Stimulated activated CD8-positive, alpha-beta memory T cell treated with anti-CD3 and anti-CD28 coated beads, Interleukin-2, amount 100 ng/mL, for 1 hour (primary cell): ENCODE data around the gene CD46.
"Not testable (repeated sequence)": the region's sequence is repeated elsewhere in the genome, so short reads cannot be mapped to it uniquely, and the experiment has no call there.

ENCODE experiments used
- DNase-seq, 2 donors: peaks; one replicate each; pipeline ENCODE4 v3.0.0-alpha.2; 2020; ENCODE audit warnings: low read depth in 2 of 2

The CD46 gene

DNA sequence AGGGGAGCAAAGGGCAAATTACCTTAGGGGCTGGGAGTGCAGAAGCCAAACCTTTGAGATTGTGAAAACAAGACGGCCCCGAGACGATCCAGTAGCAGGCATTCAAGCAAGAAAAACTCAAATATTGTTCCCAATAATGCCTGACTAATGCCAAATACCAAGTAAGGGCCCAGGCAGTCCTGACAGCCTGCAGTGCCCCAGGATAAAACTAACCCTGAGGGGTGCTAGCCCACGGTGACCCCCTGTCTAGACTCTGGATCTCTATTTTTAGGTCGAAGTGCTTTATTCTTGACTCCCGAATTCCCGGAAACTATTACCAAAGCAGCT lies 428 bp upstream of the CD46 start:
- DNase-seq, result not testable (repeated sequence)

DNA sequence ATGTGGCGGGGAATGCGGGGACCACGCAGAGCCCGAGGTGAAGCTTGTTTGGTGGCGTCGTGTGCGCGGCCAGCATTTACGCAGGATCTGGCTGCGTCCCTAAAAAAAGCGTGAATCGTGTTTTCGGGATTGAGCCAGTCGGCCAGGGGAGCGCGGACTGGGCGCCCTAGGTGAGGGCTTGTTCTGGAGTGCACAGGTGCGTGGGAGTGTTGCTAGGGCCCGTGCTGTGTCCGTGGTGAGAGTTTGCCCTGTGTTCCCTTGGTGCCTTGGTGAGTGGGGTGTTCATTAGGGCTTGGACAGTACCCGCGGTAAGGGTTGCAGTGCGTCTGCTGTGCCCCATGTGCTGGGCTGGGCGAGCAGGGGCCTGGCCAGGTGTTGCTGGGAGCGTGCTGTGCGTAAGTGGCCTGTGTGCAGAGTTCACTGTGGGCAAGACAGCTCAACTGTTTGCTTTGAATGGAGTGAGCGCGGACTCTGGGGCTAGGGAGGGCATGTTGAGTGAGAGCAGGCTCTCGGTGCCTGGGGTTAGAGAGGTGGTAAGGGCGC lies 673 bp downstream of the CD46 start:
- DNase-seq, result no peak

DNA sequence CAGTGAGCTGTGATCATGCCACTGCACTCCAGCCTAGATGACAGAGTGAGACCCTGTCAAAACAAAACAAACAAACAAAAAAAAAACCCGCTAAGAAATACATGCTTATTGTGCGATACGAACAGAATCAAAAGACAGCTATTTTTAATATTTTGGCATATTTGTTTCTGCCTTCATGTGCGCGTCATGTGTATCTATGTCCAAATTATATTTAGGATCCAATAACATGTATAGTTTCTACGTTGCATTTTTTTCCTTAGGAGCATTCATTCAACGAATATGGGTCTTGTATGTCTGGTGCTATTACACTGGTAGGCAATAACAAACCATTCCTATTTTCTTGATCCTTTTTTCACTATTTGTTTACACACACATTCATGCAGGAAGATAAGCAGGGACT lies 1.8 kb downstream of the CD46 start:
- no peak for DNase-seq

DNA sequence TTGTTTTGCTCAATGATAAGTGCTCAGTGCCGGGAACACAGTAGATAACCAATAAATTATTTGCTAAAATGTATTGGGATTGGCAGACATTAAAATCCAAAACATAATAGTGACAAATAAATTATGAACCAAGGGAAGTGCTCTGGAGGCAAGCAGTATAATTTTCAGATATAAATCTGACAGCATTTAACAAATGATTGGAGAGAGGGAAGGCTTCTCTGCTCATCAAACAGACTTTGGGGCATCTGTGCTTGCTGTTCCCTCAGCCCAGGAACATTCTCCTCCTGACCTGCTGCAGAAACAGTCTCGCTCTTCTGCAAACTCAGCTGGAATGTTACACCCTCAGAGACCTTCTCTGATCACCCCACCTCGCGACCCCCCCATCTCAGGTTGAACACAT lies 2.2 kb downstream of the CD46 start:
- DNase-seq, result no peak

DNA sequence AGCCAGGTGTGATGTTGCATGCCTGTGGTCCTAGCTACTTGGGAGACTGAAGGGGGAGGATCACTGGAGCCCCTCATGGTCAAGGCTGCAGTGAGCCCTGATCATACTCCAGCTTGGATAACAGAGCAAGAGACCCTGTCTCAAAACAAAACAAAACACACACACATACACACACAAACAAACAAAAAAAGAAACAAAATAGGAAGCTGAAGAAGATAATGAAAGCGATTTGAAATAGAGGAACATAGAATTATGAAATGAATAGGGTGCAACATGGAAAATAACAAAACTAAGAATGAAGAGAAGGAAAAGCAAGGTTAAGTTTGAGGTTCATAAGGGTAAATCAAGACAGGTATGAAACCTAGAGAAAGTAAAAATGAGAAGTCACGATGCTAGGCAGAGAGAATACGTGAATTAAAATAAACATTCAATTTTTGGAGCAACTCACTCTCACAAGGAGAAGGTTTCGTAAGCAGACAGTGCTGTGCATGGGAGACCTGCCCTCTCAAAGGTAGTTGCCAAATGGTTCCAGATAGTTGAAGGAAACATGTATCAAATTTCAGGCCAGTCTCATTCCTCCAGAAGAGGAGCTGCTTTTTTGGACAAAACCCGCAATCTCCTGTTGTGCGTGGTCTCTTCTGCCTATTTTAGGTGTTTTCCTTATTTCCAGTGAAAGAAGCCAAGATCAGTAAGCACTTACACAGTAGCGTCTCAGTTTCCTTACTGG lies 3.3 kb downstream of the CD46 start:
- DNase-seq, result no peak

DNA sequence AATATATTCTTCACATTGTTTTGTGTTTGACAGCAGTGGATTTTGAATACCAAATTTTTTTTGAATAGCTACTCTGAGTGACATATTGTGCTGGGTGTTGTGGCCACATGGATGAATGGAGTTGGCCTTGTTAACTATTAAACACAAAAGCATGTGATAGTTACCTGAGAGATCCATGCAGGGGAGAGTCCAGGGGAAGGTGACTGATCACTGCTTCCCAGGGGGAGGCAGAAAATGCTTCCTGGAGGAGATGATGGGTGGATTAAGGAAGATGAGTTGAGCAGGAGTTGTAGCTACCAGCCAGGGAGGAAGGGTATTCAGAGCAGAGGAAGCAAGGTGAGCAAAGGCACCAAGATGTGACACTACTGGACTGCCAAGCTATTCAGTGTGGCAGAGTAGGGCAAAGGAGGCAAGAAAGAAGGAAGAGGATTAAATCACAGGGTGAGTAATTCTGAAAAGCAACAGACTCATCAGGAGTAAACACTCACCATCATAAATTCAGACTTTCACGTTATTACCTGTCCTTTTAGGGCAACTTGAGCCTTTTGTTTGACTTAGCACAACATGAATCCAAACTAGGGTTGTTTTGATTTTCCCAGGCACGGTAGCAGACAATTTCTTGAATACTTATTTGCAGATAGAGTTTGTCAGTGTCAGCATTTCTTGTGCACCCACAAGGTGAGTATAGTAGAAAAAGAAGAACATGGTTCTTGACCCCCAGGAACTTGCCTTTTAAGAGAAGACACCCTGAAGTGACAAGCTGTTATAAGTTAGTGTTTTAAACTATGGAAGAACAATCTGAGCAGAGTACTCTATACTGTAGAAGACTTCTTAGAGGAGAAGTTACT lies 4.2 kb downstream of the CD46 start:
- DNase-seq, result no peak

DNA sequence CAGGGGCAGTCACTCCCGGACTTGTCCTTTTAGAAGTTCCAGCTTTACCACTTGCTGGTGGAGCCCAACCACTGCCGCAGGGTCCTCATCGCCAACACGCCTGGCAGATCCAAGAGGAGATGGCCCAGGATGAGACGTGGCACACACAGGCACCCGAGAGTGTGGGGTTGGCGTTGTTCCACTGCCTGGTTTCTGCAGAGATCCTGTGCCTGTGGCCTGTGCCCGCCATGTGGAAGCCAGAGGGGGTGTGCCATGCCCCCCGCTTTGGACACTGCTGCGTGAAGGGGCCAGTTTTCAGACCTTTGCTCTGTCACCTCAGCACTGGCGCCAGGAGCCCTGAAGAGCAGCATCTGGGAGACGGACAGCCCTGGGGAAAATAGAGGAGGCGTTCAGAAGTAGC lies 10.8 kb downstream of the CD46 start:
- no peak for DNase-seq

DNA sequence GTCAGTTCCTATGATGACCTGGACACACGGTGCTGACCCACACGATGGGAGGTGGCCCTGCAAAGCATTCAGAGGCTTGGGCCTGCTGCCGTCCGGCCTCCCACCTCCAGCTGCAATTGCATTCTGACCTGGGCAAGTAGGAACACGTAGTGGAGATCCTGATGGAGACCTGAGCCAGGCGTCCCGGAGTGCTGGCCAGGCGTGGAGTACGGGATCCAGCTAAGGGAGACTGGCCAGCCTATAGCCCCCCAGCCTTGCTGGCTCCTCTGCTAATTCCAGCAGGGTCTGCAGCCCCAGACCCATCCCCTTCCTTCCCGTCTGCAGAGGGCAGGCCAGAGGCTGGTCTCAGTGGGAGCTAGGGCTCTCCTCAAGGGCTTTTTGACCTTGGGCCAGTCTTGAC lies 11.2 kb downstream of the CD46 start:
- no peak for DNase-seq

DNA sequence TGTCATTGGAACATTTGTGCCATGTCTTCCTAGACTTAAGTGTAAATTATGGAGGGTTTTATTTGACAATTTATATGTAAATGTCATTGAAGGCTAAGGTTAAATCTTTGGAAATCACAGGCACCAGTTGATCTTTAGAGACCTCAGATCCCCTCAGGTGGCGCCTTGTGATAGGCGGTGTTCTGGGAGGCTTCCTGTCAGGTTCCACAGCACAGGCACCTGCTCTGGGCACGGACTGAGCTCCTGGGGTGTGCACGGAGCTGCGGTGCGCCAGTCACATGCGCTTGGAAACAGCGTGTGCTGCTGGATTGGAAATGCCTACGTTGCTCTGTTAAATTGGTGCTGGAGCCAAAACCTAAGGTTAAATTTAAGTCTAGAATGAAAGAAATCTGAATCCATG lies 12.1 kb downstream of the CD46 start:
- DNase-seq, result no peak

DNA sequence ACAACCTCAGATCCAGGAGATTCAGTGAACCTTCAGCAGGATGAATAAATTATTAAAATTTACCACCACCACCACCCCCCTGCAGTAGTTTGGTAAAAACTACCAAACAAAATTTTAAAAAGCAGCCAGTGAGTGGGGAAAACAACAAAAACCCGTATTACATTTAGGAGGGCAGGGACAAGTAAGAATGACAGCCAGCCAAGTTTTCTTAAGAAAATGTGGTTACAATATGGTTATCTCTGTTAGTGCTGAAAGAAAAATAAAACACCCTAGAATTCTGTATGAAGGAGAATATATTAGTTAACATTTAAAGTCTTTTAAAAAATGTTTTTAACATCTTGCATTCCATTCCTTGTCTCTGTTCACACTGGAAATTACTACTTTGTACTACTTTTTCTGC lies 14.7 kb downstream of the CD46 start:
- DNase-seq, result no peak

DNA sequence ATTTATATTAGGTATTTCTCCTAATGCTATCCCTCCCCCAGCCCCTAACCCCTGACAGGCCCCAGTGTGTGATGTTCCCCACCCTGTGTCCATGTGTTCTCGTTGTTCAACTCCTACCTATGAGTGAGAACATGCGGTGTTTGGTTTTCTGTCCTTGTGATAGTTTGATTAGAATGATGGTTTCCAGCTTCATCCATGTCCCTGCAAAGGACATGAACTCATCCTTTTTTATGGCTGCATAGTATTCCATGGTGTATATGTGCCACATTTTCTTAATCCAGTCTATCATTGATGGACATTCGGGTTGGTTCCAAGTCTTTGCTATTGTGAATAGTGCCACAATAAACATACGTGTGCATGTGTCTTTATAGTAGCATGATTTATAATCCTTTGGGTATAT lies 18.7 kb downstream of the CD46 start:
- DNase-seq, result not testable (repeated sequence)

DNA sequence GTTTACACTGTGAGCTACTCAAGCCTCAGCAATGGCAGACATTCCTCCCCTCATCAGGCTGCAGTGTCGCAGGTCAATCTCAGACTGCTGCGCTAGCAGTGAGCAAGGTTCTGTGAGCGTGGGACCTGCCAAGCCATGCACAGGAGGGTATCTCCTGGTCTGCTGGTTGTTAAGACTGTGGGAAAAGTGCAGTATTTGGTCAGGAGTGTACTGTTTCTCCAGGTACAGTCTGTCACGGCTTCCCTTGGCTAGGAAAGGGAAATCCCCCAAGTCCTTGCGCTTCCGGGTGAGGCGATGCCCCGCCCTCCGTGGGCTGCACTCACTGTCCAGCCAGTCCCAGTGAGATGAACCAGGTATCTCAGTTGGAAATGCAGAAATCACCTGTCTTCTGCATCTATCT lies 24.2 kb downstream of the CD46 start:
- DNase-seq, result not testable (repeated sequence)

DNA sequence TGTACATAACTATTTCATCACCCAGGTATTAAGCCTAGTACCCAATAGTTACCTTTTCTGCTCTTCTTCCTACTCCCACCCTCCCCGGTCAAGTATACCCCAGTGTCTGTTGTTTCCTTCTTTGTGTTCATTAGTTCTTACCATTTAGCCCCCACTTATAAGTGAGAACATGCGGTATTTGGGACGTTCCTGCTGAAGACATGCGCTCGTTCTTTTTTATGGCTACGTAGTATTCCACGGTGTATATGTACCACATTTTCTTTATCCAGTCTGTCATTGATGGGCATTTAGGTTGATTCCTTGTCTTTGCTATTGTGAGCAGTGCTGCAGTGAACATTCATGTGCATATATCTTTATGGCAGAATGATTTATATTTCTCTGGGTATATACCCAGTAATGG lies 25.6 kb downstream of the CD46 start:
- DNase-seq, result not testable (repeated sequence)

DNA sequence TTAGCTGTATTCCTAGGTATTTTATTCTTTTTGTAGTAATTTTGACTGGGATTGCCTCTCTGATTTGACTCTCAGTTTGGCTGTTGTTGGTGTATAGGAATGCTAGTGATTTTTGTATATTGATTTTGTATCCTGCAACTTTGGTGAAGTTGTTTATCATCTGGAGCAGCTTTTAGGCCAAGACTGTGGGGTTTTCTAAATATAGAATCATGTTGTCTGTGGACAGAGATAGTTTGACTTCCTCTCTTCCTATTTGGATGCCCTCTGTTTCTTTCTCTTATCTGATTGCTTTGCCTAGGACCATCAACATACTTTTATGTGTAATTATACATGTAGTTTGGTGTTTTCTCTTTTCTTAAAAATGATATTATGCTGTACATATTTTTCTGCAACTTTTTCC lies 27.2 kb downstream of the CD46 start:
- DNase-seq, result no peak

DNA sequence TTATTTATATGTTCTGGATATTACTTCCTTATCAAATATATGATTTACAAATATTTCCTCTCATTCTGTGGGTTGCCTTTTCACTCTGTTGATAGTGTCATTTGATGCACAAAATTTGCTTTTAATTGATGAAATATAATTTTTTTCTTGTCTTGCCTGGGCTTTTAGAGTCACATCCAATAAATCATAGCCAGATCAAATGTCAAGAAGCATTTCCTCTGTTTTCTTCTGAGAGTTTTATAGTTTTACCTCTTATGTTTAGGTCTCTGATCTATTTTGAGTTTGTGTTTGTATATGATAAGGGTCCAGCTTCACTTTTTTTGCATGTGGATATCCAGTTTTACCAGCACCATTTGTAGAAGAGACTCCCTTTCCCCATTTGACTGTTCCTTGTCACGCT lies 29.5 kb downstream of the CD46 start:
- no peak for DNase-seq

DNA sequence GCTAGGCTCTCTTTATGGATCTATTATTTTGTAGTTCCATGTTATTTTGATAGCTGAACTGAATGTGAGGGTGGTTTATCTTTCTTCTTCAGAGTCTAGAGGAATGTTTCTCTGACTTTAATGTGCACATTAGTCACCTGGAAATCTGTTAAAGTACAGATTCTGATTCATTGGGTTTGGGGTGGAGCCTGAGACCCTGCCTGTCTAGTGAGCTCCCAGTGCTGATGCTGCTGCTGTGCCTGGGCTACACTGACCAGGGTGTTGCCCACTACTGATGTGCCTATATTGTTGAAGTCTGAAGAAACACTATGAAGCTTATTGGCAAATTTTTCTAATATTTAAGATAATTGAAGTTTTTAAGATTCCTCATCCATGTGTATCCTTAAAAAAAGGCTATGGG lies 35.9 kb downstream of the CD46 start:
- no peak for DNase-seq

DNA sequence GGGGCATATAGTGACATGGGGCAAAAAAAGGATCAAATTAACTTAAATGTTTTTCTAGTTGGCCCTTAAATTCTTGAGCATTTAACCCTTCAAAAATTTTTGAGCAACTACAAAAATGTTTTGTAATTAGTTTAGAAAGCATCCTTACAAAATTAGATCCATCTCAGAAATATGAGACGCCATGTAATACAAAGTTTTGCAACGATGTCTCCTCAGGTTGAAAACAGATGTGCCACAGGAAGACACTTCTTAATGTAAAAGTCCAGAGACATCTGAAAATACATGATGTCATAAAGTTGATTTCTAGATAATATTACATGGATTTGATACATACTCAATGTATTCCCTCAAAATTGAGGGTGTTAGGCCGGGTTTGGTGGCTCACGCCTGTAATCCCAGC lies 37.5 kb downstream of the CD46 start:
- DNase-seq, result no peak

DNA sequence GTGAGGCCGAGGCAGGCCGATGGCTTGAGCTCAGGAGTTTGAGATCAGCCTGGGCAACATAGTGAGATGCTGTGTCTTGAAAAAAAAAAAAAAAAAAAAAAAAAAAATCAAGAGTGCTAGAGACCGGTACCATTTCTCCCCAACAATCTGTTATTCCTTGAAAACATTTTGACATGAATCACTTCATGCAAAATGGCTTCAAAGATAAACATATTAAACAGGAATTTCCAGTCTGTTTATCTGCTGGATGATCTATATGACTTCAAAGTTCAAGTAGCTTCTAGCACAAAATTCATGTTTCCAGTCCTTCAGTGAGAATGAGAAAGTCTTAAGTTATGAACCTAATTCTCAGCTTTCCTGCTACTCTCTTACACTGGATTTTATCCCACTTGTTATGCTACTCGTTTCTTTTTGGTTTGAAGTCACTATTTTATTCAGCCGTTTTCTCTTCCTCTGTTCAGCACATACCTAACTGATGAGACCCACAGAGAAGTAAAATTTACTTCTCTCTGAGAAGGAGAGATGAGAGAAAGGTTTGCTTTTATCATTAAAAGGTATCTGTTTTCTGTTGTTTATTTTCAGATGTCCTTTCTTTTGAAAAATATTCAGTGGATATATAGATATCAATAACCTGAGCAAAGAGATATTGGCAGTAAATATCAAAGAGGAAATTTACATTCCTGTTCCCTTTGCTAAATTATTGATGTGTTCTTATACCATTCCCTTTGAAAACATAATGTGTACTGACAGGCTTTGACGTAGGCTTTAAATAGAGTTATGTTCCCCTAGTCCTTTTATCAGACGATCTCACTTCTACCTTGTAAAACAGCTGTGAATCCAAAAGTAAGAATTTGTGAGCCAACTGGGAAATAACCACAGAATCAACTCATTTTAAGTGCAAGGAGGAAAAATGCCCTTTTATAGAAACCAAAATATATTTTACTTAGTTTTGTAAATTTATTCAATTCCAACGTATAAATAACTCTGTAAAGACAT lies 38.2 kb downstream of the CD46 start:
- no peak for DNase-seq

DNA sequence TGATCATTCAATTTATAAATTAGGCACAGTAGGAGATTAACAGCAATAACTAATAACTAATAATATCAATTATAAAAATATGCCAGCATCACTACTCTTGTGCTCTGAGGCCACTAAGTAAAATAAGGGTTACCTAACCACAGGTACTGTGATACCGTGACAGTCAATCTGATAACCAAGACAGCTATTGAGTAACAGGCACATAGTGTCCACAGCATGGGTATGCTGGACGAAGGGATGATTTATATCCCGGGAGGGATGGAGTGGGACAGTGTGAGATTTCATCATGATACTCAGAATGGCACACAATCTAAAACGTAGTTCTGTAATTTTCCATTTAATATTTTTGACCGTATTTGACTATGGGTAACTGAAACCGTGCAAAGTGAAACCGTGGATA lies 39.4 kb downstream of the CD46 start:
- no peak for DNase-seq

DNA sequence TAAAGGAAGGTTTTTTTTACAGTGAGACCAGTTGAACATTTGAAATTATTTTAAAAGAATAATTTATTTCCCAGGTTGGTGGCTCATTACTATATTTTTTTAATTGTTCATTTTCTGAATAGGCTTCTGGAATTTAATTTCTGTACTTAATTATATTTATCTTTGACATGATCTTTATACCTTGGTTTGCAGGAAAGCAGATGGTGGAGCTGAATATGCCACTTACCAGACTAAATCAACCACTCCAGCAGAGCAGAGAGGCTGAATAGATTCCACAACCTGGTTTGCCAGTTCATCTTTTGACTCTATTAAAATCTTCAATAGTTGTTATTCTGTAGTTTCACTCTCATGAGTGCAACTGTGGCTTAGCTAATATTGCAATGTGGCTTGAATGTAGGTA lies 41.5 kb downstream of the CD46 start:
- no peak for DNase-seq

DNA sequence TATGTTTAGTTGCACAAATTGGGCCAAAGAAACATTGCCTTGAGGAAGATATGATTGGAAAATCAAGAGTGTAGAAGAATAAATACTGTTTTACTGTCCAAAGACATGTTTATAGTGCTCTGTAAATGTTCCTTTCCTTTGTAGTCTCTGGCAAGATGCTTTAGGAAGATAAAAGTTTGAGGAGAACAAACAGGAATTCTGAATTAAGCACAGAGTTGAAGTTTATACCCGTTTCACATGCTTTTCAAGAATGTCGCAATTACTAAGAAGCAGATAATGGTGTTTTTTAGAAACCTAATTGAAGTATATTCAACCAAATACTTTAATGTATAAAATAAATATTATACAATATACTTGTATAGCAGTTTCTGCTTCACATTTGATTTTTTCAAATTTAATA lies 43.0 kb downstream of the CD46 start:
- no peak for DNase-seq
